ENCODE measurements around the gene WWOX.

Gene WWOX

GRCh38 chr16:79004309-79004708, 904.9 kb downstream of the WWOX start:
- DNase-seq, result no peak
- H3K27ac ChIP-seq (ENCODE audit: insufficient read depth, low read length, poor library complexity, severe bottlenecking), result no peak overlapping the region
- no peak overlapping the region for H3K4me3 ChIP-seq (ENCODE audit: insufficient read depth, low read depth, low read length, poor library complexity, severe bottlenecking)

GRCh38 chr16:79005096-79005495, 905.6 kb downstream of the WWOX start:
- Histone ChIP-seq H3K9me3 (ENCODE audit: control insufficient read depth, low read length) (no peaks in the 10 kb centered on the region), H3K4me3 (ENCODE audit: insufficient read depth, low read depth, low read length, poor library complexity, severe bottlenecking) (no peak overlapping the region), H3K4me1 (ENCODE audit: control insufficient read depth, insufficient read depth, low read length, poor library complexity, severe bottlenecking) (no peaks in the 10 kb centered on the region), H3K27ac (ENCODE audit: insufficient read depth, low read length, poor library complexity, severe bottlenecking) (no peak overlapping the region), H3K36me3 (ENCODE audit: control insufficient read depth, insufficient read depth, low read length) (no peaks in the 10 kb centered on the region), H3K27me3 (replicated peaks; ENCODE audit: control insufficient read depth, insufficient read depth, low read length, poor library complexity, severe bottlenecking) (no peaks in the 10 kb centered on the region)
- no peak for DNase-seq

More at GRCh38 chr16:79004309-79004708, 904.9 kb downstream of the WWOX start:
- Histone ChIP-seq H3K36me3 (ENCODE audit: control insufficient read depth, insufficient read depth, low read length) (no peaks in the 10 kb centered on the region), H3K4me1 (ENCODE audit: control insufficient read depth, insufficient read depth, low read length, poor library complexity, severe bottlenecking) (no peaks in the 10 kb centered on the region), H3K9me3 (ENCODE audit: control insufficient read depth, low read length) (no peaks in the 10 kb centered on the region), H3K27me3 (replicated peaks; ENCODE audit: control insufficient read depth, insufficient read depth, low read length, poor library complexity, severe bottlenecking) (no peaks in the 10 kb centered on the region)

- DNase-seq, result no peak
- H3K27ac ChIP-seq (ENCODE audit: insufficient read depth, low read length, poor library complexity, severe bottlenecking), result no peak overlapping the region
- H3K4me3 ChIP-seq (ENCODE audit: insufficient read depth, low read depth, low read length, poor library complexity, severe bottlenecking), result no peak overlapping the region
- H3K27me3 ChIP-seq (replicated peaks; ENCODE audit: control insufficient read depth, insufficient read depth, low read length, poor library complexity, severe bottlenecking), result no peaks in the 10 kb centered on the region
- no peaks in the 10 kb centered on the region for H3K36me3 ChIP-seq (ENCODE audit: control insufficient read depth, insufficient read depth, low read length)
- no peaks in the 10 kb centered on the region for H3K9me3 ChIP-seq (ENCODE audit: control insufficient read depth, low read length)
- no peaks in the 10 kb centered on the region for H3K4me1 ChIP-seq (ENCODE audit: control insufficient read depth, insufficient read depth, low read length, poor library complexity, severe bottlenecking)
These were observed 906.8 kb downstream of the WWOX start for GRCh38 chr16:79006206-79006605.

GRCh38 chr16:79006765-79007164, 907.3 kb downstream of the WWOX start:
- Histone ChIP-seq H3K4me1 (ENCODE audit: control insufficient read depth, insufficient read depth, low read length, poor library complexity, severe bottlenecking) (no peaks in the 10 kb centered on the region), H3K9me3 (ENCODE audit: control insufficient read depth, low read length) (no peaks in the 10 kb centered on the region), H3K27ac (ENCODE audit: insufficient read depth, low read length, poor library complexity, severe bottlenecking) (no peak overlapping the region), H3K27me3 (replicated peaks; ENCODE audit: control insufficient read depth, insufficient read depth, low read length, poor library complexity, severe bottlenecking) (no peaks in the 10 kb centered on the region), H3K36me3 (ENCODE audit: control insufficient read depth, insufficient read depth, low read length) (no peaks in the 10 kb centered on the region), H3K4me3 (ENCODE audit: insufficient read depth, low read depth, low read length, poor library complexity, severe bottlenecking) (no peak overlapping the region)
- DNase-seq, result no peak

- no peaks in the 10 kb centered on the region for H3K9me3 ChIP-seq (ENCODE audit: control insufficient read depth, low read length)
- no peak for DNase-seq
- no peak overlapping the region for H3K27ac ChIP-seq (ENCODE audit: insufficient read depth, low read length, poor library complexity, severe bottlenecking)
- H3K27me3 ChIP-seq (replicated peaks; ENCODE audit: control insufficient read depth, insufficient read depth, low read length, poor library complexity, severe bottlenecking), result no peaks in the 10 kb centered on the region
- H3K4me3 ChIP-seq (ENCODE audit: insufficient read depth, low read depth, low read length, poor library complexity, severe bottlenecking), result no peak overlapping the region
- H3K36me3 ChIP-seq (ENCODE audit: control insufficient read depth, insufficient read depth, low read length), result no peaks in the 10 kb centered on the region
- no peaks in the 10 kb centered on the region for H3K4me1 ChIP-seq (ENCODE audit: control insufficient read depth, insufficient read depth, low read length, poor library complexity, severe bottlenecking)
These were observed 908.2 kb downstream of the WWOX start for GRCh38 chr16:79007614-79008013.

GRCh38 chr16:79008036-79008868, 908.8 kb downstream of the WWOX start:
- no peaks in the 10 kb centered on the region for H3K4me1 ChIP-seq (ENCODE audit: control insufficient read depth, insufficient read depth, low read length, poor library complexity, severe bottlenecking)
- no peak overlapping the region for H3K27ac ChIP-seq (ENCODE audit: insufficient read depth, low read length, poor library complexity, severe bottlenecking)
- no peaks in the 10 kb centered on the region for H3K9me3 ChIP-seq (ENCODE audit: control insufficient read depth, low read length)
- H3K4me3 ChIP-seq (ENCODE audit: insufficient read depth, low read depth, low read length, poor library complexity, severe bottlenecking), result no peak overlapping the region
- DNase-seq, result no peak
- no peaks in the 10 kb centered on the region for H3K36me3 ChIP-seq (ENCODE audit: control insufficient read depth, insufficient read depth, low read length)
- H3K27me3 ChIP-seq (replicated peaks; ENCODE audit: control insufficient read depth, insufficient read depth, low read length, poor library complexity, severe bottlenecking), result no peaks in the 10 kb centered on the region

GRCh38 chr16:79008869-79009179, 909.4 kb downstream of the WWOX start:
- Histone ChIP-seq H3K4me3 (ENCODE audit: insufficient read depth, low read depth, low read length, poor library complexity, severe bottlenecking) (no peak overlapping the region), H3K9me3 (ENCODE audit: control insufficient read depth, low read length) (no peaks in the 10 kb centered on the region), H3K27ac (ENCODE audit: insufficient read depth, low read length, poor library complexity, severe bottlenecking) (no peak overlapping the region), H3K27me3 (replicated peaks; ENCODE audit: control insufficient read depth, insufficient read depth, low read length, poor library complexity, severe bottlenecking) (no peaks in the 10 kb centered on the region), H3K4me1 (ENCODE audit: control insufficient read depth, insufficient read depth, low read length, poor library complexity, severe bottlenecking) (no peaks in the 10 kb centered on the region), H3K36me3 (ENCODE audit: control insufficient read depth, insufficient read depth, low read length) (no peaks in the 10 kb centered on the region)
- no peak for DNase-seq

- Histone ChIP-seq H3K36me3 (ENCODE audit: control insufficient read depth, insufficient read depth, low read length) (no peaks in the 10 kb centered on the region), H3K4me3 (ENCODE audit: insufficient read depth, low read depth, low read length, poor library complexity, severe bottlenecking) (no peak overlapping the region), H3K27ac (ENCODE audit: insufficient read depth, low read length, poor library complexity, severe bottlenecking) (no peak overlapping the region), H3K9me3 (ENCODE audit: control insufficient read depth, low read length) (no peaks in the 10 kb centered on the region), H3K27me3 (replicated peaks; ENCODE audit: control insufficient read depth, insufficient read depth, low read length, poor library complexity, severe bottlenecking) (no peaks in the 10 kb centered on the region), H3K4me1 (ENCODE audit: control insufficient read depth, insufficient read depth, low read length, poor library complexity, severe bottlenecking) (no peaks in the 10 kb centered on the region)
- no peak for DNase-seq
These were observed 910.4 kb downstream of the WWOX start for GRCh38 chr16:79009896-79010295.

- H3K36me3 ChIP-seq (ENCODE audit: control insufficient read depth, insufficient read depth, low read length), result no peaks in the 10 kb centered on the region
- no peaks in the 10 kb centered on the region for H3K4me1 ChIP-seq (ENCODE audit: control insufficient read depth, insufficient read depth, low read length, poor library complexity, severe bottlenecking)
- no peak for DNase-seq
- no peaks in the 10 kb centered on the region for H3K9me3 ChIP-seq (ENCODE audit: control insufficient read depth, low read length)
- no peak overlapping the region for H3K4me3 ChIP-seq (ENCODE audit: insufficient read depth, low read depth, low read length, poor library complexity, severe bottlenecking)
- H3K27ac ChIP-seq (ENCODE audit: insufficient read depth, low read length, poor library complexity, severe bottlenecking), result no peak overlapping the region
- H3K27me3 ChIP-seq (replicated peaks; ENCODE audit: control insufficient read depth, insufficient read depth, low read length, poor library complexity, severe bottlenecking), result no peaks in the 10 kb centered on the region
These were observed 911.8 kb downstream of the WWOX start for GRCh38 chr16:79011282-79011681.

- no peak for DNase-seq
- H3K27me3 ChIP-seq (replicated peaks; ENCODE audit: control insufficient read depth, insufficient read depth, low read length, poor library complexity, severe bottlenecking), result no peaks in the 10 kb centered on the region
- no peak overlapping the region for H3K4me3 ChIP-seq (ENCODE audit: insufficient read depth, low read depth, low read length, poor library complexity, severe bottlenecking)
- no peaks in the 10 kb centered on the region for H3K4me1 ChIP-seq (ENCODE audit: control insufficient read depth, insufficient read depth, low read length, poor library complexity, severe bottlenecking)
- no peaks in the 10 kb centered on the region for H3K36me3 ChIP-seq (ENCODE audit: control insufficient read depth, insufficient read depth, low read length)
- no peaks in the 10 kb centered on the region for H3K9me3 ChIP-seq (ENCODE audit: control insufficient read depth, low read length)
- H3K27ac ChIP-seq (ENCODE audit: insufficient read depth, low read length, poor library complexity, severe bottlenecking), result no peak overlapping the region
These were observed 913.4 kb downstream of the WWOX start for GRCh38 chr16:79012671-79013434.
